IMR-90 (cell line): Measurements from ENCODE around the gene FAM124A.

ENCODE experiments used
- CEBPB ChIP-seq: IDR thresholded peaks from 2 replicates; pipeline ENCODE4 v1.6.1; 2012; ENCODE audit warnings: low read depth, low read length, improper control_type of control experiment
- CTCF ChIP-seq: conservative IDR thresholded peaks from 2 replicates; pipeline ENCODE4 v1.5.1; 2012; ENCODE audit warnings: mild to moderate bottlenecking, low read depth, low read length, improper control_type of control experiment
- POLR2A ChIP-seq: IDR thresholded peaks from 2 replicates; pipeline ENCODE4 v1.6.1; 2012; ENCODE audit warnings: mild to moderate bottlenecking, low read depth, low read length
- RAD21 ChIP-seq: IDR thresholded peaks from 2 replicates; pipeline ENCODE4 v1.6.1; 2012; ENCODE audit warnings: low read length, improper control_type of control experiment
- SMC3 ChIP-seq: fragments of 150-350 bp; IDR thresholded peaks from 2 replicates; pipeline ENCODE4 v1.6.1; 2016; ENCODE audit warnings: low read depth, mild to moderate bottlenecking, antibody characterized with exemption, low read length, moderate library complexity
- USF2 ChIP-seq: fragments of 150-350 bp; IDR thresholded peaks from 2 replicates; pipeline ENCODE4 v1.6.1; 2017; ENCODE audit warnings: mild to moderate bottlenecking, antibody characterized with exemption, low read length, low read depth

- TF ChIP-seq RAD21 (no peak), POLR2A (no peak), CTCF (no peak), CEBPB (no peak), USF2 (no peak), SMC3 (no peak)
Measured at GRCh38 chr13:51249255-51249654, 27.1 kb downstream of the FAM124A start.
